DOHH2 (cell line): ENCODE results near the gene OR5V1.

Source experiments
- H3F3A ChIP-seq: fragments of 200-600 bp; sonication (generic), shearing (Covaris generic); 2 replicates; pipeline ENCODE4 v1.6.0; 2016; ENCODE audit warnings: antibody characterized with exemption, mild to moderate bottlenecking; ENCODE audit not compliant: control insufficient read depth, insufficient read depth
- H3K27ac ChIP-seq: fragments of 200-600 bp; sonication (generic); 2 replicates; pipeline ENCODE4 v1.5.1; 2014; ENCODE audit warnings: low read depth, mild to moderate bottlenecking, low read length, moderate library complexity
- H3K27me3 ChIP-seq: fragments of 200-600 bp; sonication (generic); 2 replicates; pipeline ENCODE4 v1.6.1; 2014; ENCODE audit warnings: mild to moderate bottlenecking, low read length, mixed read lengths; ENCODE audit not compliant: control insufficient read depth
- H3K36me3 ChIP-seq: fragments of 200-600 bp; sonication (generic); 2 replicates; pipeline ENCODE4 v1.6.1; 2014; ENCODE audit warnings: mild to moderate bottlenecking, low read length, moderate library complexity, mixed read lengths; ENCODE audit not compliant: control insufficient read depth
- H3K4me1 ChIP-seq: fragments of 200-600 bp; sonication (generic); 2 replicates; pipeline ENCODE4 v1.6.1; 2014; ENCODE audit warnings: mild to moderate bottlenecking, low read length, mixed read lengths; ENCODE audit not compliant: control insufficient read depth
- H3K4me2 ChIP-seq: fragments of 200-600 bp; sonication (generic); 2 replicates; pipeline ENCODE4 v1.6.0; 2014; ENCODE audit warnings: mild to moderate bottlenecking, low read length, moderate library complexity
- H3K4me3 ChIP-seq: fragments of 200-600 bp; sonication (generic); 2 replicates; pipeline ENCODE4 v1.5.1; 2014; ENCODE audit warnings: mild to moderate bottlenecking, low read length, mixed read lengths
- H3K79me2 ChIP-seq: fragments of 200-600 bp; sonication (generic); 2 replicates; pipeline ENCODE4 v1.6.1; 2014; ENCODE audit warnings: mild to moderate bottlenecking, low read length, mixed read lengths; ENCODE audit not compliant: control insufficient read depth
- H3K9me2 ChIP-seq: fragments of 200-600 bp; sonication (generic); replicated peaks from 2 replicates; pipeline ENCODE4 v1.6.1; 2014; ENCODE audit warnings: mild to moderate bottlenecking, low read length, mixed read lengths; ENCODE audit not compliant: control insufficient read depth
- H3K9me3 ChIP-seq: fragments of 200-600 bp; sonication (generic); 2 replicates; pipeline ENCODE4 v1.6.1; 2014; ENCODE audit warnings: antibody characterized with exemption, low read length, mixed read lengths; ENCODE audit not compliant: control insufficient read depth, insufficient read depth
- H4K20me1 ChIP-seq: fragments of 200-600 bp; sonication (generic); 2 replicates; pipeline ENCODE4 v1.6.0; 2014; ENCODE audit warnings: low read depth, mild to moderate bottlenecking, antibody characterized with exemption, low read length, moderate library complexity; ENCODE audit not compliant: control insufficient read depth, insufficient read depth
- CTCF ChIP-seq: fragments of 200-600 bp; sonication (generic); IDR thresholded peaks from one replicate; pipeline ENCODE4 v1.5.1; 2014; ENCODE audit warnings: antibody characterized with exemption, mild to moderate bottlenecking, low read depth, low read length; ENCODE audit not compliant: poor library complexity, severe bottlenecking
- EZH2phosphoT487 ChIP-seq: fragments of 200-600 bp; sonication (generic); IDR thresholded peaks from 2 replicates; pipeline ENCODE4 v1.6.1; 2017; ENCODE audit warnings: borderline replicate concordance, mild to moderate bottlenecking, antibody characterized with exemption, low read length, moderate library complexity, mixed read lengths

OR5V1 gene

GRCh38 chr6:29368765-29369164 lies at the start of gene OR5V1:
TSS of gene OR5V1 (minus strand) at chr6:29368865. CDS start at chr6:29356195, 12,670 bp downstream.
- Histone ChIP-seq H3K4me3 (no peak within 1 kb of the TSS), H3K4me1 (no peaks in the 10 kb centered on the region), H3K27me3 (no peaks in the 10 kb centered on the region), H3F3A (no peaks in the 10 kb centered on the region), H3K9me2 (no peaks in the 10 kb centered on the region), H4K20me1 (no peaks in the 10 kb centered on the region), H3K36me3 (no peaks in the 10 kb centered on the region), H3K27ac (no peak within 1 kb of the TSS), H3K4me2 (no peak within 1 kb of the TSS), H3K79me2 (no peaks in the 10 kb centered on the region), H3K9me3 (no peaks in the 10 kb centered on the region)
- no peak for TF ChIP-seq EZH2phosphoT487
- TF ChIP-seq CTCF, result no peak

DNA sequence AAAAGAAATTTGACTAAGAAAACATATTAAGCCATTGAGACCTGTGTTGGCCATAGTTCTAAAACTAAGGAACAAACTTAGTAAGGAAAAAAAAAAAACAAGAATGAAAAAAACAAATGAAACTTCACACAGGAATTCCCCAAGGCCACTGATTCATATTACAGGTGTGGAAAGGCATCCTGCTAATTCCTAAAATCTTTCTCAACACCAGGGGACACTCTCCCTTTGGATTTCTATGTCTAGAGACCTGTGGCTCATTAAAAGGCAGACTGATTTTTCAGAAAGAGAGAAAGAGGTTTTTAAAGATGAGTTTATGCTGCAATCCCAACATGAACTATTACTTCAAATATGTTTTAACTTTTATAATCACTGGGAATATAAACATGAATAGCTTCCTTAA lies 45.9 kb upstream of the OR5V1 start, which contains the start of gene OR12D1:
Gene OR12D1, plus strand, starts transcription at position 341 of the 400 bp plus-strand sequence.
- no peak for TF ChIP-seq CTCF
- TF ChIP-seq EZH2phosphoT487, result no peak
- Histone ChIP-seq H3F3A (no peaks in the 10 kb centered on the region), H3K4me2 (no peak within 1 kb of the TSS), H3K79me2 (no peaks in the 10 kb centered on the region), H3K36me3 (no peaks in the 10 kb centered on the region), H4K20me1 (no peaks in the 10 kb centered on the region), H3K27ac (no peak within 1 kb of the TSS), H3K27me3 (no peaks in the 10 kb centered on the region; the same call in 1 of the 2 replicates), H3K4me1 (no peaks in the 10 kb centered on the region), H3K4me3 (no peak within 1 kb of the TSS), H3K9me2 (no peaks in the 10 kb centered on the region), H3K9me3 (no peaks in the 10 kb centered on the region; the same call in none of the 2 replicates)

GRCh38 chr6:29403801-29404200 lies 35.1 kb upstream of the OR5V1 start:
- no peaks in the 10 kb centered on the region for H3K79me2 ChIP-seq
- TF ChIP-seq CTCF (no peak), EZH2phosphoT487 (no peak)
- no peaks in the 10 kb centered on the region for H3F3A ChIP-seq
- no peaks in the 10 kb centered on the region for H3K9me3 ChIP-seq
- H3K27me3 ChIP-seq, result no peaks in the 10 kb centered on the region
- no peaks in the 10 kb centered on the region for H3K36me3 ChIP-seq
- no peaks in the 10 kb centered on the region for H3K9me2 ChIP-seq
- no peaks in the 10 kb centered on the region for H4K20me1 ChIP-seq
- no peak overlapping the region for H3K4me3 ChIP-seq
- H3K4me1 ChIP-seq, result no peaks in the 10 kb centered on the region
- no peak overlapping the region for H3K27ac ChIP-seq
- no peak overlapping the region for H3K4me2 ChIP-seq
